Astrocyte of the spinal cord (primary cell): ENCODE results near the gene INSRR.

Experiments used
- DNase-seq: peaks from one replicate; pipeline ENCODE4 v3.0.0; 2011; ENCODE audit warnings: low read depth, low spot score
- H3K4me3 ChIP-seq: 2 replicates; pipeline ENCODE4 v1.5.1; 2011; ENCODE audit warnings: low read depth, mild to moderate bottlenecking, low read length, moderate library complexity
- CTCF ChIP-seq: IDR thresholded peaks from 2 replicates; pipeline ENCODE4 v1.5.1; 2012; ENCODE audit warnings: low read depth, mild to moderate bottlenecking, low read length, inconsistent platforms
- in situ Hi-C: cut with HindIII; loops from 2 replicates; pipeline ENCODE4 v1.10.0; 2017; ENCODE audit warnings: low sequenced_read_pairs

The INSRR gene

GRCh38 chr1:156794506-156795373, 64.2 kb downstream of the INSRR start:
- in situ Hi-C loops: no loop called here
- no peak overlapping the region for H3K4me3 ChIP-seq
- DNase-seq: no peak
- no peak for TF ChIP-seq CTCF
